HG02943 (cell line): Measurements from ENCODE around the gene DLG2.
A peak's percentile ranks its signal among the peaks of the same experiment; 100 is the strongest.

Experiments used
- ATAC-seq: cut with Tn5 transposase; IDR thresholded peaks from one replicate; pipeline ENCODE4 v1.9.1; 2021; ENCODE audit warnings: mild to moderate bottlenecking, low read depth, moderate library complexity; ENCODE audit not compliant: unreplicated experiment

Gene DLG2

DNA sequence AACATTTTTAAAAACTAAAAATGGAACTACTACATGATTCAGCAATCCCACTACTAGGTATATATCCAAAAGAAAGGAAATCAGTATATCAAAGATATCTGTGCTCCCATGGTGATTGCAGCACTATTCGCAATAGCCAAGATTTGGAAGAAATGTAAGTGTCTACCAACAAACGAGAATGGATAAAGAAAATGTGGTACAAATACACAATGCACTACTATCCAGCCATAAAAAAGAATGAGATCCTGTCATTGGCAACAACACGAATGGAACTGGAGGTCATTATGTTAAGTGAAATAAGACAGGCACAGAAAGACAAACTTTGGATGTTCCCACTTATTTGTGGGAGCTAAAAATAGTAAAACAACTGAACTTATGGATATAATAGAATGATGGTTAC is 1765.1 kb downstream of the DLG2 start:
- ATAC-seq, result no peak

DNA sequence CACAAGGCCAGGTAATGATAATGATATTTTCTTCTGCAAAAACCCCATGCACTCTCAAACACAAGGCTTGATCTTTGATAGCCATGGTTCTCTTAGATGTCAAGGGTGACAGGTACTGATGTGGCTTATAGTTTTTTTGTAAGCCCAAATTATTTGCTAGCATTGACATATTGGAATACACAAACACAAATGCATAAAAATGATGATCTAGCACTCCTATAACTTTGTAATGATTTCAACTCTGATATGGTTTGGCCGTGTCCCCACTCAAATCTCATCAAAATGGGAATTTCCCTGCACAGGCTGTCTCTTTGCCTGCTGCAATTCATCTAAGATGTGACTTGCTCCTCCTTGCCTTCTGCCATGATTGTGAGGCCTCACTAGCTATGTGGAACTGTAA is 1768.5 kb downstream of the DLG2 start:
- no peak for ATAC-seq

DNA sequence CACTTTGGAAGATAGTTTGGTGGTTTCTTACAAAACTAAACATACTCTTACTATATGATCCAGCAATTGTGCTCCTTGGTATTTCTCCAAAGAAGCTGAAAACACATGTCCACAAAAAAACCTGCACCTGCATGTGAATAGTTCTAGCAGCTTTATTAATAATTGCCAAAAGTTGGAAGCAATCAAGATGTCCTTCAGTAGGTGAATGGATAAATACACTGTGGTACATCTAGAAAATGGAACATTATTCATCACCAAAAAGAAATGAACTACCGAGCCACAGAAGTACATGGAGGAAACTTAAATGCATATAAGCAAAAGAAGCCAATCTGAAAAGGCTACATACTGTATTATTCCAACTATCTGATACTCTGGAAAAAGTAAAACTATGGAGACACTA is 1771.9 kb downstream of the DLG2 start:
- ATAC-seq, result no peak

DNA sequence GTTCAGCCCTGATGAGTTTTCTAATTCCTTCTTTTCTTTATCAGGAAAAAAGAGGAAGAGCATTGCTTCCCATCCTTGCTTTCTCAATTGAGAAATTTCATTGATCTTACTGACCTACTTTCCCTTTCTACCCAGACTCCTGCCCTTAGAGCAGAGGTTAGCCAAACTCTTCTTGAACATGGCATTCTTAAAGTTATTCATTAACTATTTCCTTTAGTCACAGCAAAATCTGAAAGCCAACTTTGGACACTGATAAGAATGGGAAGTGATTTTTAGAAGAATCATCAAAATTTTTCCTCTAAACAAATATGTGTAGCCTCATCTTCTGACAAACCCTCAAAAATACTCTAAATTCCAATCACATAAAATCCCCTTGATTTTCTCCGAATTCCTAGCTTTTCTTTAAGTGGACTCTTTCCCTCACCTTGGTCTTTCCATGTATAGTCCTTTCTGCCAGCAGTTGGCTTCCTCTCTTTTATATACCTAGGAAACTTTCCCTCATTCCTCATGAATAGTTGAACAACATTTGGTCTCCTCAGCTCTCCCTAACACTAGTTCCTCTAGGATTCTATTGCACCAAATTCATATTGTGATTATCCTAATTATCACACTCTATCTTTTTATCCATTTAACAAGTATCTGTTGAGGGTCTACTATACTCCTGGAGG is 1774.2 kb downstream of the DLG2 start:
- no peak for ATAC-seq

DNA sequence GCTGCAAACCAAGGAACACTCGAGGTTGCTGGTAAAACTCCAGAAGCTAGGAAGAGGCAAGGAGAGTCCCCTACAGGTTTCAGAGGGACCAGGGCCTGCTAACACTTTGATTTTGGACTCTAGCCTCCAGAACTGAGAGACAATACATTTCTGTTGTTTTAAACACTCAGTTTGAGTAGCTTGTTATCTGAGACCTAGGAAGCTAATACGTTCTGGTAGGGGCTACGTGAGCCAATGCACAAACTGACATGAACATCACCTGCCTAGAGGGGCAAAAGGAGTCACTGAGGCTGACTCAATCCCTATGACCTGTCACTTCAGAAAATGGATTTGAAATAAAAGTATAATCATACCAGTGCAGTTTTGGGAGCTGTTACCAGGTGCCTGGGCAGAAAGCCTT is 1775.1 kb downstream of the DLG2 start:
- ATAC-seq, result no peak

DNA sequence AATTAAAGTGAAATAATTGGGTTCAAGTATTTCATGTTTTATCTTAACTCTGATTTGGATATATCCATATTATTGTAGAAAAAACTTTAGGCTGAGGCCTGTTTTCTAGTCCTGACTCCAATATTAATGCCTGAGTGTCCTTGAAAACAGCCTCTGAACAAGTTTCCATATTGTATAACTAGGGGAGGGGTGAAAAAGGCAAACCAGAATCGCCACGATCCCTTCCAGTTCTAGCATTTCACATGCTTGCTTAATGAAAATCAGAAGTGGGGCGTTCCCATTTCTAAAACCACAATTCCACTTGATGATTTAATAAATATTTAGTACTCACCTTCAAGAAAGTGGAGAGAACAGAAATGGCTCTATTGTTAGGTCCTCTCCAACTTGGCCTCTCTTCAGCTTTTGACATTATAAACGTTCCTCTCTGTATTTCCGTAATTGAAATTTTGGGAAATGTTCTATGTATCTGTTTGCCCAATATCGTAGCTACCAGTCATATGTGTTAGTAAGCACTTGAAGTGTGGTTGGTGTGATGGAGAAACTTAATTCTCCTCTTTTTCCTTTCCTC is 1779.6 kb downstream of the DLG2 start:
- no peak for ATAC-seq

DNA sequence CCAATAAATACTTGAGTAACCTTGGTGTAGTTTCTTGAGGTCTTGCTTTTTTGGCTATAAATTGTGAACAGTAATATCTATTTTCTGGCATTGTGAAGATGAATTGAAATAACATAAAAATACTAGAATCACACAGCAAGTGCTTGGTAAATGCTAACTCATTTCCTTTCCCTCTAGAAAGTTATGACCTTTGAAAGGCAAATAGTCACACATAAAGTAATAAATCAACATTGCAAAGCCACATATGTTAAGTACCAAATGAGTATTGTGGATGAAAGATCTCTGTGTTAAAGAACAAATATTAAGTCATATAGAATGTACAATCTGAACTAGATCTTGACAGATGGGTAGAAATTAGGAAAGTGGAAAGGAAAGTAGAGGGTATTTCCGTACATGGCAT is 1781.3 kb downstream of the DLG2 start:
- ATAC-seq, result no peak

DNA sequence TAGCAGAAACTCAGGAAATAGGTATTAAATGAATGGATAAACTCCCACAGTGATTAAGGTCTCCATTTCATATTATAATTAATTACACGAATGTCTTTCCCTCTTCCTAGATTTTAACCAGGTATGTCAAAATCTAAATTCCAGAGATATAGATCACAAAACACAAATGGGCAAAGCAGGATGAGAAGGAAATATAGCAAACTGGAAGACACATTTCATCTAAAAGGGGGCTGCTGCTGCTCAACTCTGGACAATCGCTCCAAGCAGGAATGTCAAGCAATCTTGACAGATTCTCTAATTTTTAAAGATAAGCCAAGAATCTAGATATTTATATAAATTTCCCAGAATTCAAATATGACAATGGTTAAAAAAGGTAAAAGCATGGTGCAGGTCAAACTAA is 1786.8 kb downstream of the DLG2 start:
- no peak for ATAC-seq

DNA sequence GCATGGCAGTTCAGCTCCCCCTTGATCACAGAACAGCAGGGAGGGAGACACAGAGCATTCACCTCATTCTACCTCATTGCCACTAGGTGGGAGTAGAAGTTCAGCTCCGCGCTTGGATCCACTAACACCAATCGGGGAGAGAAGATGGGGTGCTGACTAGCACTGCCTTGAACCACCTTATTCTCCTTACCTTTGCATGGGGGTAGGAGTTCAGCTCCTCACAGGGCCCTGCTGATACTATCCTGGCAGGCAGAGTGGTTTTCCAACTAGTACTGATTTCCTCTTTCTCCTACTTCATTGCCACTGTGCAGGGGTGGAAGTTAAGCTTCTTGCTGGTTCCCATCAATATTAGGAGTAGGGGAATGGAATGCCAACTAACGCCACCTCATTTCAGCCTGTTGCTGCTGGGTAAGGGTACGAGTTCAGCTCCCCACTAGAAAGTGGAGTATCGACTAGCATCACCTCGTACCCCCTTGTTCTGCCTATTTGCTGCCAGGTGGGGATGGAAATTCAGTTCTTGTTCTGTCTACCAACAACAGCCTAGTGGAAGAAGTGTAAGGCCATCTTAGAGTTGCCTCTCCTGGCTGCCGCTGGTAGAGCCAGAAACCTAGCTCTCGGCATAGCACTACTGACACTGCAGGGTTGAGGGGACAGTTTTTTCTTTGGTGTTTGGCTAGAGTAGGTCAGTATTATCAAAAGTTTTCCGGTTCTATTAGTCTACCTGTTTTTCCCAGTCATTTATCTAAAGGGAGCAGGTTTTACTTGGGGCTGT is 1790.1 kb downstream of the DLG2 start:
- peak; percentile 74 for ATAC-seq

DNA sequence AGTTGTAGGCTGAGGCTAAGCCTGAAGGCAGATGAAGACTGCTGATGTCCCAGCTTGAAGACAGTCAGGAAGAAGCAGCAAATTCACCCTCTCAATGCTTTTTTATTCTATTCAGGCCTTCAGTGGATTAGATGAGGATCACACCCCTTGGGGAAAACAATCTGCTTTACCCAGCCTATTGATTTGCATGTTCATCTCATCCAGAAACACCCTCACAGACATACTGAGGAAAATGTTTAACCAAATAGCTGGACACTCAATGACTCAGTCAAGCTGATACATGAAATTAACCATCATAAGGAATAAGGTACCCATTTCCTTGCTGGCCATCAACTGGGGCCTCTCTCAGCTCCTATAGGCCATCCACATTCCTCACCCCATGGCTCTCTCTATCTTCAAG is 1791.1 kb downstream of the DLG2 start:
- ATAC-seq, result no peak

DNA sequence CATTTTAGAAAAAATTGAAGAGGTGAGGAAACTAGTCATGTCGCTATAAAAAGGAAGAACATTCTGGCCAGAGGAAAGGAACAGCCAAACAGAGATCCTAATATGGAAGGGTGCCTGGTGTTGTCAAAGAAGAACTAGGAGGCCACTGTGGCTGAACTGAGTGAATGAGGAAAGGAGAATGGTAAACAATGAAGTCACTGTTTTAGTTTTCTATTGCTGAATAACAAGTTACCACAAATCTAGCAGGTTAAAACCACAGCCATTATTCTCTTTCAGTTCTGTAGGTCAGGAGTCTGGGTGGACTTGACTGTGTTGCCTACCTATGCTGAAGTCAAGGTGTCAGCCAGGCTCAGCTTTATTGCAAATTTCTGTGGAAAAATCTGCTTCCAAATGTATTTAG is 1791.7 kb downstream of the DLG2 start:
- peak; percentile 80 for ATAC-seq

DNA sequence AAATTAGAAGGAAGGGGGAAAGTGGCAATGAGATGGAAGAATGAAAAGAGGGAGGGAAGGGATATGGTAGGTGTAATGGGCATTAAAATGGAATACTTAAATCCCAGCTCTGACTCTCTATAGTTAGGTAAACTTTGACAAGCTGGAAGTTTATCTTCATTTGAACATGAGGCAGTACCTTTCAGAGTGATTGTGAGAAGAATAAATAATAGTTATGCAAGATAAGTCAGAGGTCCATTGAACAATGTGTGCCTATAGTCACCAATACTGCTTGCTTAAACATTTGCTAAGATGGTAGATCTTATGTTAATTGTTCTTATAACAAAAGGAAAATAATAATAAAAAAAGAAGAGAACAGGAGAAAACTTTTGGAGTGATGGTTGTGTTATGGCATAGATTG is 1795.2 kb downstream of the DLG2 start:
- no peak for ATAC-seq

DNA sequence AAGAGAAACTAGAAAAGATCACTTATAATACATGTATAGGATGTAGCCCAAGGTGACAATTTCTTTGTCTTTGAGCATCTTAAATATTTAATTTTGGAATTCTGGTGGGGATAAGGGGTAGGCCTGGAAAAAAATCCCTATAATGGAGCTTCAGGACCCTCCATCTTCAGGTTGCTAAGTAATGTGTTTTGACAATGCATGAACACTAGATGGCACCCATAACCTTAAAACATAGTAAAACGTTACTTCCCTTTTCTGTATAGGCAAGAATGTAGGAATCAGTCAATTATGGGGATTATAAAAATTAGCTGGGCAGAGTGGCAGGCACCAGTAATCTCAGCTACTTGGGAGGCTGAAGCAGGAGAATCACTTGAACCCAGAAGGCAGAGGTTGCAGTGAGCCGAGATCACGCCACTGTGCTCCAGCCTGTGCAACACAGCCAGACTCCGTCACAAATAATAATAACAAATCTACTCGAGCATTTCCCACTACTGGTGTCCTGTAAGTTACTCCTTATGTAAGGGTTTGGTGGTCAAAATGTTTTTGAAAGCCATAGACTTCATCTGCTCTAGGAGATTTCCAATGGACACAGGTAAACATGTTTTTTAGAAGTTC is 1799.1 kb downstream of the DLG2 start:
- ATAC-seq, result no peak

DNA sequence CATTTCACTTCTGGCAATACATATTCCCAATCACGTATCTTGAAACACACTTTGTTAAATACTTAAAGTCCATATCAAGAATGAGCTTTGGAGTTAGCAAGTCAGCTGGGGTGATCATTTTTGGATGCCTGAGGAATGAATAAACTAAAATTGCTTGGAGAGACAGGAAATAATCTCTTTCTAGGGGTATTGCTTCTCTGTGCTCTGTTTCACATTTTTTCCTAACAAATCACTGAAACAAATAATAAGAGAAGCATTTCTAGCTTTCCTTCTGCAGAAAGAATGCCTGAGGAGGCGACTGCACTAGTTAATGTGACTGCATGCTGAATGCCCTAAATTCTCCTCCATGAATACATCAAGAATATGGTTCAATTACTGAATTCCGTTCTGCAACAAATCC is 1799.6 kb downstream of the DLG2 start:
- ATAC-seq, result no peak

DNA sequence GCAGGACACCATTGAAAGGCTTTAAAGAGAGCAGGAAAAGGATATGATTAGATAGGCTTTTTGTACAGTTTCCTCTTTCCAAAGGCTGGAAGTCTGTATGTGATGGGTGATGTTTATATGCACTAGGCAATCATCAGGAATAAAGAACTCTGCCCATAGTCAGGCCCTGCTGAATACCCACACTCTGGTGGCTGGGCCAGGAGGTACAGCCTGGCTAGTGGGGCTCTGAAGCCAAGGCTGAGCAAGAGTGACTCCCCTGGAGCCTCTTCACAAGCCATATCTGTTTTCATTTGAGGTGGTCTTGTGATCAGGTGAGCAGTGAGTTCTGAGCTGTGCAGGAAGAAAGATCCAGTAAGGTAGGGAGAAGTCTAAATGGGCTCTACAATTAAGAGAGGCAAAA is 1801.1 kb downstream of the DLG2 start:
- ATAC-seq, result no peak

DNA sequence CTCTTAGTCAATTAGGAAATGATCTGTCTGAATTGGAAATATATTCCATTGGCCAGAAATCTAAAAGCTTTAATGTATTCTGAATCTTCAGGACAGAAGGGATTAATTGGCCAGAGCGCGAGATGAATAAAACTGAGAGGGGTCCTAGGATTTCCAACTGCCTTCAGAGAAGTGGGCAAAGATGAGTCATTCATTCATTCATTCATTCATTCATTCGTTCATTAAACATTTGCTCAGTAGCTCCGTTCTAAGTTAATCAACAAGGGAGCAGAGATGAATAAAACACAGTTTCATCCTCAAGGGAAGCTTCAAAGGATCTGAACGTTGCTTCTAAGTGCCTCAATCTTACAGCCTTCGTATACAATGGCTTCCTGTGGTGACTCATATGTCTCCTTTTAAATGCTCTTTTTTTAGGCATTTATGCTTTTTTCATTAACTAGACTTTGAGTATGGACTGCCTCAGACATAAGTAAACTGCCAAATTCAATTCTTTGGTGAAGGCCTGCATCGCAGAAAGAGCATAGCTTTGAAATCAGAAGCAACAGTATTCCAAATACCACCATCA is 1803.6 kb downstream of the DLG2 start:
- ATAC-seq, result no peak

DNA sequence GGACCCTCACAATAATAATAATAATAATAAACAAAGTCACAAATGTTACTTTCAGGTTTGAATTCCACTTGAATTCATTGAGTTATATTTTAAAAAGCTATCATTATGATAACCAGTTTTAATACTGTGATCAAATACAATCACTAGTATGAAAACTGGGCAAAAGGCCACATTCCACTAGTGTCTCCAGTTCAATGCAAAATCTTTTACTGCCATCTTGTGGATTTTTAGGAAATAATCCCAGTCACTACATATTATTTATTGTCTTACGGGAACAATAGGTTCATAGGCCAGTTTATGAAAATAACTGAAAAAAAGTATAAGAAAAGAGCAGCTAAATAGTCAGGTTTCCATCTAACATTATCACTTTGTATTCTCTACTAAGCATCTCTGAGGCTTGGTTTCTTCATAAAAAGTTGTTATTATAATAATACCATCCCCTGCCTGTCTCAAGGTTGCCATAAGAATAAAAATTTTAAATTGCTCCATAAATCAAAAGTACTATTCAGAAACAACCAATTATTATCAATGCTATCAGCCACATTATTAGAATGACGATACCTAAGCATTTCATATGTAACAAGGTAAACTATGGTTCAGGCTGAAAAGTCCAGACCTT is 1807.1 kb downstream of the DLG2 start:
- ATAC-seq, result no peak

DNA sequence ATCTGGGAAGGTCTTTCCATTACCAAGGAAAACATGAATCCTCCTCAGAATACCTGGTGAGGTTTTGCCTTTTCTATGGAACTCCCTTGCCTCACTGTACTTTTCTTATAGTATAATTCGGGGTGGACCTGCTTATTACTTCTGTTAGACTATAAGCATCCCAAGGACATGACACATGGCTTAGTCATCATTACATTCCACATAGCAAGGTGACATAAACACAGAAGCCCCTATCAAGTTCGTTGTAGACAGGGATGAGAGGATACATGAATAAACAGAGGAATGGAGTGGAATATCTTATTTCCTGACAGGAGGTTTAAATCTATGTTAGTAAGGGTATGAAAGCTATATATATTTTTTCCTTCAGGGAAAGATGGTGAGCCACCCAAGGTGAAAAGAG is 1808.8 kb downstream of the DLG2 start:
- no peak for ATAC-seq

DNA sequence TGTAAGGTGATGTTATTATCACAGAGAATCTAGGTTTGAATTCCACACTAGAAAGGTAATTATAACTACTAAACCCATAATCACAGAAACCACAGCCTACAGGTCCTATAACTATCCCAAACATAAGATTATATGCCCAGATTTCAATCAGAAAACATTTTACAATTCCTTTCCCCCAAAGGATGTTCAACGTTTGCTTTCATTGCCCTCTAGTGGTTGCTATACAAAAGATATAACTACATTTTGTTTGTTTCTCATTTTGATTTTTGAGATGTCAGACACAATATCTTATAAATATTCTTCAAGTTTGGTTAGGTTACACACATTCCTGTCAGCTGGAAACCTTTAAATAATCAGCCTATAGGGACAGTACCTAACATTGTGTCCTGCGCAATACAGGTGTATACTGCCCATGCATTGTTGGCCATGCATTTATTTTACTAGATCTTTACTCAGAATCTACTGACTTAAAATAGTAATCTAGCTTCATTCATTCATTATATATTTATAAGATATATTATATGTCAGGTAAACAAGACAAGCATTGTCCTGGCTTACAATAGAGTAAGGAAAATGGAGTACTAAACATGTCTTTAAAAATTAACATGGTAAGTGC is 1810.5 kb downstream of the DLG2 start:
- ATAC-seq, result no peak

DNA sequence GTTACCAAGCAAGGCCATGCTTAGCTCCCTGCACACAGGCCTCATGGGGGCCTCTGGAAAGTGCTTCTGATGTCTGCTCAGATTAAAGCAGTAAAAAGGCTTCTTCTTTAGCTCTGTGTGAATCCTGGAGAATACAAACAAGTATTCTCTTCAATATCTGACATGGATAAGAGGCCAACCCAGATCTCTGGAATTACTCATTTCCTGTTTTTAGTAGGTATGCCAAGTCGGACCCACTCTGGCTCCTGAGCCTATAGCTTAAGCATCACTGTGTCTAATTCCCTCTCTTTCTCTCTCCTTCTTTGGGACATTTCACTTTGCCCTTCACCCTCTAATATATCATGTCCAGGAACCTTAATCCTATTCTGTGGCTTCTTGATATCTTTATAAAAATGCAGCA is 1811.4 kb downstream of the DLG2 start:
- no peak for ATAC-seq
